ENCODE measurements around the gene PSMA4.
"Not testable (repeated sequence)": the region's sequence is repeated elsewhere in the genome, so short reads cannot be mapped to it uniquely, and the experiment has no call there.

Gene PSMA4

GRCh38 chr15:78540141-78540870 is at the start of gene PSMA4:
Gene PSMA4, plus strand, starts transcription at chr15:78540444. Its CDS starts 1,484 bp downstream, at chr15:78541928.
- in situ Hi-C loops (cut with HindIII; ENCODE audit: low sequenced_read_pairs), result loop anchor here (10.0 kb wide), 1 partner anchor 56 kb away; no protein-coding TSS in a partner anchor

DNA sequence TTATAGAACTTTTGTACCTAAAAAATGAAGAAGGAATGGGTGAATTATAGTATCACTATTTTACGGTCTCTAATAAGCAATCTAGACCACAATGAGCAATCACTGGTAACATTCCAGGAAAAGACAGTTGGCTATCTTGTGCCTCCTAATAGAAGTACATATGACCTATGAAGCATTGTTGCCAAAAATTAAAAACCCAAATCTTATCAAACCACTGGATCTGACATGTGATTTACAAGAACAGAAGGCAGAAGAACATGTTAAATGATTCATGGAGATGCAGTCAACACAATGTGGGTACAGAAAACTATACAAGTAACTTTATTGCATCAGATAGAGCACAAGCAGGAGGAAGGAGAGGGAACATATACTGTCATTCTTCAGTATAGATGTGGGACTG is 47.4 kb upstream of the PSMA4 start:
- in situ Hi-C loops (cut with HindIII; ENCODE audit: low sequenced_read_pairs), result no loop called here

DNA sequence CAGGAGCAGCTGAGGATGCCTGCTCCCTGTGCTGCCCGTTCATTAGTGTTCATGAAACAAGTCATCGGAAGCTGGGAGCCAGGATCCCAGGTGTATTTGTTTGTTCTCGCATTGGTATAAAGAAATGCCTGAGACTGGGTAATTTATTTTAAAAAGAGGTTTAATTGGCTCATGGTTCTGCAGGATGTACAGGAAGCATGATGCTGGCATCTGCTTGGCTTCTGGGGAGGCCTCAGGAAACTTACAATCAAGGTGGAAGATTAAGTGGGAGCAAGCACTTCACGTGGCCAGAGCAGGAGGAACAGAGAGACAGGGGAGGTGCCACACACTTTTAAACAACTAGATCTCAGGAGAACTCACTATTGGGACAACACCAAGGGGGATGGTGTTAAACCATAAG is 38.4 kb upstream of the PSMA4 start:
- in situ Hi-C loops (cut with HindIII; ENCODE audit: low sequenced_read_pairs), result no loop called here

- in situ Hi-C loops (cut with HindIII; ENCODE audit: low sequenced_read_pairs), result no loop called here
Observed at GRCh38 chr15:78502641-78503040, 37.6 kb upstream of the PSMA4 start.

DNA sequence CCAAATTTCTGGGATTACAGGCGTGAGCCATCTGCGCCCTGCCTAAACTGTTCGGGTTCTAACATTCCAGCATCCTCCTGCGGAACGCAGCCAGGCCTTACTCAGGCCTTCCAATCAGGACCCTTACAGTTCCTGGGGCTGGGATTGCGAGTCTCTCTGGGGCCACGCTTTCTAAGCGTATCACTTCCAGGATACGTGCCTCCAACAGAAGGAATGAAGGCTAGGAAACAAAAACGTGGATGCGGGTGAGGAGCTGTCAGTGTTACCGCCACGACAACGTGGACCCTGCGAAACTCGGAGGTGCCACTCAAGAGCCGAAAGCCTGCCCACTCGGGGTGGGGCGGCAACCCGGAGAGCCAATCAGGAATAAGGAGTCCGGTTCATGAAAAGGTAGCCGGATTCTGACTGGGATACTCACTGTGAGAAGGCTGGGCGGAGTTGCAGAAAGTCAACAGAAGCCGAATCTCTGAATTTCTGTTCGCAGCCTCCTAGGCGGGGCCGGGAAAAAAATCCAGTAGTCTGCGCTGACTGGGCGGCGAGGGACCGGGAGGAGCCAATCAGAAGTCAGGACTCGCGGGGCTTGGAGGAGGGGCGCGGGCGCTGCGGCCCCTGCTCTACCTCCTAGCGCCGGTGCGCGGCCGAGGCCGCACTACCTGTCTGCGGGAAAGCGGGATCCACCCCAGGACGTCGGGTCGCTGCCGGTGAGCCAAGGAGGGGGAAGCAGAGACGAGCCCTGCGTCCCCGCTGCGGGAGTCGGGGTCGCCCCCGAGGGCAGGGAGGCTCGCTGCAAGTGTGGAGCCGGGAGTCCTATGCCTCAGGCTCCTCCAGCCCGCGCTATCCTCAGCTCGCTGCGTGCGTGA is 33.0 kb upstream of the PSMA4 start, which contains the start of gene HYKK:
TSS of gene HYKK (plus strand) at position 607 of the 860 bp plus-strand sequence. CDS start 5,512 bp downstream, outside the sequence.
- in situ Hi-C loops (cut with HindIII; ENCODE audit: low sequenced_read_pairs), result no loop called here

DNA sequence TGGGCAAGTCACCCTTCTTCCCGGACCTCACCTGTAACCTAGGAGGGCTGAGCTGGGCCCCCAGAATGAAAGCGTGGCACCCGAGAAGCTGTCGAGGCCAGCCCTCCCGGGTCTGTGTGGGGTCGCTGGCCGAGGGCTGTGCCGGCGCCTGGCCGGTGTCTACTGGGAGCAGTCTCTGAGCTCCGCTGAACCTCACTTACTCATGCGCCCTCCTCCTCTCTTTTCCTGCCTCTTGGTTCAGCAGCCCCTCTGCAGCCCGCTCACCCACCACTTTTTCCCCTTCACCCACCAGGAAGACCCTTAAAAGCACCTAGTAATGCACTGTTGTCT is 32.4 kb upstream of the PSMA4 start:
- in situ Hi-C loops (cut with HindIII; ENCODE audit: low sequenced_read_pairs), result no loop called here

GRCh38 chr15:78508272-78508671 is 32.0 kb upstream of the PSMA4 start:
- in situ Hi-C loops (cut with HindIII; ENCODE audit: low sequenced_read_pairs), result no loop called here

DNA sequence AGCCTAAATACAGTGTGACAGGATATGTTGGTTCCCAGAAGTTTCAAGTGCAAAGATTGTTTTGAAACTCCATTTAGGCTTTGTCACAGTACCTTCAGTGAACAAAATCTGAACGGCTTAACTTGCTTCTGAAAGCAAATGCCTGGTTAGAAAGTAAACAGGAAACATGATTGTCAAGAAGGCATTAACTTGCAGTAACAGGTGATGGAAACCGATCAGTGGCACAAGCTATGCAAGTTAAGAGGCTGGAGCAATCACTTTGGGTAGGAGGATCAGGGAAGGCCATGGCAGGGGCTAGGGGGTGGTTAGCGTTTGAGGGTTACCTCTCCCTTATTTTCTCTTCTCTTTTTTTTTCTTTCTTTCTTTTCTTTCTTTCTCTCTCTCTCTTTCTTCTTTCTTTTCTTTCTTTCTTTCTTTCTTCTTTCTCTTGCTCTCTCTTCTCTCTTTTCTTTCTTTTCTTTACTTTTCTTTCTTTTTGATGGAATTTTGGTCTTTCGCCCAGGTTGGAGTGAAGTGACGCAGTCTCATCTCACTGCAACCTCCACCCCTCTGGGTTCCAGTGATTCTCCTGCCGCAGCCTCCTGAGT is 30.4 kb upstream of the PSMA4 start:
- in situ Hi-C loops (cut with HindIII; ENCODE audit: low sequenced_read_pairs), result no loop called here

DNA sequence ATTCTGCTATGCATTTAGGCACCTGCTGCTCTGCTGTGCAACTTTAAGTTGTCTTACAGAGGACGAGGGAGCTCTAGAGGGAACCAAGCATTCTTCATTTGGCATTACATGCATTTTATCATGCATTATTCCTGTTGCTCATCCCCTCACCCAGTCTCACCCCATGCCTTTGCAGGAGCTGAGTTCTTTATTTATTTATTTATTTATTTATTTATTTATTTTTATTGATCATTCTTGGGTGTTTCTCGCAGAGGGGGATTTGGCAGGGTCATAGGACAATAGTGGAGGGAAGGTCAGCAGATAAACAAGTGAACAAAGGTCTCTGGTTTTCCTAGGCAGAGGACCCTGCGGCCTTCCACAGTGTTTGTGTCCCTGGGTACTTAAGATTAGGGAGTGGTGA is 20.2 kb upstream of the PSMA4 start:
- in situ Hi-C loops (cut with HindIII; ENCODE audit: low sequenced_read_pairs), result not testable (repeated sequence)

- in situ Hi-C loops (cut with HindIII; ENCODE audit: low sequenced_read_pairs), result no loop called here
Observed at GRCh38 chr15:78524230-78524629, 16.0 kb upstream of the PSMA4 start.

- in situ Hi-C loops (cut with HindIII; ENCODE audit: low sequenced_read_pairs), result no loop called here
Observed at GRCh38 chr15:78527325-78527724, 12.9 kb upstream of the PSMA4 start.

DNA sequence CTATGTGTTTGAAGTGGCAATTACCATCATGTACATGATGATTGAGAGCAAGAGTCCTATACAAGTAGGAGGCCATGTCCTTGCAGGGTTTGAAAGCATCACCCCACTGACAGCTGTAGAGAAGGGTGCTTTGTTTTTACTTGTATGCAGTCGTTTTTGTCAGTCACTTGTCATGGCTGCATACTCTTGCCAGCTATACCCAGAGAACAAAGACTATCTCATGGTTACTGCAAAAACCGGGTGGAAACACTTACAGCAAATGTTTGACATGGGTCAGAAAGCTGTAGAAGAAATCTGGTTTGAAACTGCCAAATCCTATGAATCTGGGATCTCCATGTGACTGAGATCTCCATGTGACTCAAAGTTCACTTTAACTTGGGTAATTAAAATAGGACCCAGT is 6.9 kb upstream of the PSMA4 start:
- in situ Hi-C loops (cut with HindIII; ENCODE audit: low sequenced_read_pairs), result no loop called here

GRCh38 chr15:78536134-78536533 is 4.1 kb upstream of the PSMA4 start:
- in situ Hi-C loops (cut with HindIII; ENCODE audit: low sequenced_read_pairs), result no loop called here

DNA sequence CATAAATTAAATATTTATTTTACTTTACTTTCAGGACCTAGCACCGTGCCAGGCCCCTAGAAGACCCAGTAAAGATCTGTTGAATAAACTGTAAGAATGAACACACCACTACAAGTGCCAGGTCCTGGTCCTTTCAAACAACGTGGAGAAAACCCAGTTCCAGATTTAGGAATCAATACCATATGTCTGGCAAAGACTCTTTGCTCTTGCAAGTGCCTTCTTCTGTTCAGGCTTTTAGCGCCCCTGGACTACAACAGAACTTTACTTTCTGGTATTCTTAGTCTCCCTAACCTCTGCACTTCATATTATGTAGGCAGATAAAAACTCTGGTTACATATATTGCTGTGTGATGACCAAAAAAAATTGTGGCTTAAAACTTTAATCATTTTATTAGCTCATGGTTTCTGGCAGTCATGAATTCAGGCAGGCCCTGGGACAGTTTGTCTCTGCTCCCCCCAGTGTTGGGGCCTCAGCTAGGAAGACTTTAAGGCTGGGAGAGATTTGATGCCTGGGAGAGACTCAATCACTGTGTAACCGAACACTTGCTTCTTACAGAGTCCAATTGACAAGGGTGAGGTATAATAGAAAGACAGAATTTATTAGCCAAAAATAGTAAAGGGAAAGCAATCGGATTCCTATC is 2.9 kb upstream of the PSMA4 start:
- in situ Hi-C loops (cut with HindIII; ENCODE audit: low sequenced_read_pairs), result no loop called here

DNA sequence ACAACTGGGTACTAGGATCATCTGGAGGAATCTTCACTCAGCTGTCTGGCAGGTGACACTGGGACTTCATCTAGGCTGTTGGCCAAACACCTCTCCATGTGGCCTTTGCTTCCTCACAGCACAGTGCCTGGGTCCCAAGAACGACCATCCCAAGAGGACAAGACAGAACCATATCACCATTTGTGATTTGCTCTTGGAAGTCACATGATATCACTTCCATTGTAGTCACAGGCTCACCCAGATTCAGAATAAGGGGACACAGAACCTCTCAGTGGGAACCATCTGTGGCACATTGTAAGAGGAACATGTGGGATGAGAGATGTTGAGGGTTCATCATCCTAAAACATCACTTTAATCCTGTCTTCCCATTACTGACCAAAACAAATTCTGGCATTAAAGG is 1.9 kb upstream of the PSMA4 start:
- in situ Hi-C loops (cut with HindIII; ENCODE audit: low sequenced_read_pairs), result no loop called here

GRCh38 chr15:78539464-78540140 is 642 bp upstream of the PSMA4 start:
- in situ Hi-C loops (cut with HindIII; ENCODE audit: low sequenced_read_pairs), result loop anchor here (10.0 kb wide), 1 partner anchor 55 kb away; no protein-coding TSS in a partner anchor

DNA sequence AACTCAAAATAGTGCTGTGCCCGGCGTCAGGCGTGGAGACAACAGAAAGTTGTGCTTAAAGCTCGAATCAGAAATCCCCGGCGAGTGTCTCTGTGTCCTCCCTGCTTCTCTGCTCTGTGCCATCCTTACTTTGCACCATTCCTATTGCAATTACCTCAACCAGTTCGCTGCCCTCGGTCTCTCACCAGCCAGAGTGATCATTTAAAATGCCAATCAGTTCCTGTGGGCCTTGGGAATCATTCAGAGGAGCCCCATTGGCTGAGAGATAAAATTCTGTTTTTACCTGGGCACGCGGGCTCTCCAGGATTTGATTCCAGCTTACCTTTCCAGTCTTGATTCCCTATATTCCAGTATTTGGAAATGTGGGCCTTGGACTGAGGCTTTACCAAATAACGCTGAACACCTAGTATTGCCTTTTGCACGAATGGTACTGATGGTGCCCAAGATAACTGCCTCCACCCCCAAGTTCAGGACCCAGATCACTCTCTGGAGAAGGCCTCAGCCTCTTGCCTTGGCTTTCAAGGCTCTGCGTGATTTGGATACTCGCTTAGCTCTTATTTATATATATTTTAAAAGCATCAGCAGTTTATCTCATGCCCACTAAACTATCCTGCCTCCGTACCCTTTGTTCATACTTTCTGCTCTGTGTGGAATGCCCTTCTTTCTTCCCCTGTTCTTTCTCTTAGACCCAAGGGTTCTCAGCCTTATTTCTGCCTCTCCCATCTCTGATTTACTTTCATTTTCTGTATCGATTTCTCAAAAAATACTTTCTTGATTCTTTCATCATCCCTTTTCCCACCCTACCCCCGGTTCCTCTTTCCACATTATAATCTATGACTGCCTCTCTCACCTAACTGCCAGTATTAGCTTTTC is 863 bp downstream of the PSMA4 start:
- in situ Hi-C loops (cut with HindIII; ENCODE audit: low sequenced_read_pairs), result loop anchor here (10.0 kb wide), 1 partner anchor 56 kb away; no protein-coding TSS in a partner anchor

DNA sequence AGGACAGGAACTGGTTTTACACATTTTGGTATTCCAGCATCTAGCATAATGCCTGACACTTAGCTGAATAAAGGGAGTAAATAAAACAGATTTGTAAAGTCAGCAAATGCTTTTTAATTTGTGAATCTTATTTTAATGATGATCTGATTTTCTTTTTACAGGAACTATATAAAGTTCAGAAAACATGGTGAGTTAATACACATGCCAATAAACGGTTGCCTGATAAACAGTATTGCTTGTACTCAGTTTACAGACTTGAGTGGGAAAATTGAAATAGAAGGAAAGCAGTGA is 1.4 kb downstream of the PSMA4 start:
- in situ Hi-C loops (cut with HindIII; ENCODE audit: low sequenced_read_pairs), result loop anchor here (10.0 kb wide), 1 partner anchor 57 kb away; no protein-coding TSS in a partner anchor

- in situ Hi-C loops (cut with HindIII; ENCODE audit: low sequenced_read_pairs), result loop anchor here (10.0 kb wide), 1 partner anchor 58 kb away; no protein-coding TSS in a partner anchor
Observed at GRCh38 chr15:78542647-78543046, 2.4 kb downstream of the PSMA4 start.

DNA sequence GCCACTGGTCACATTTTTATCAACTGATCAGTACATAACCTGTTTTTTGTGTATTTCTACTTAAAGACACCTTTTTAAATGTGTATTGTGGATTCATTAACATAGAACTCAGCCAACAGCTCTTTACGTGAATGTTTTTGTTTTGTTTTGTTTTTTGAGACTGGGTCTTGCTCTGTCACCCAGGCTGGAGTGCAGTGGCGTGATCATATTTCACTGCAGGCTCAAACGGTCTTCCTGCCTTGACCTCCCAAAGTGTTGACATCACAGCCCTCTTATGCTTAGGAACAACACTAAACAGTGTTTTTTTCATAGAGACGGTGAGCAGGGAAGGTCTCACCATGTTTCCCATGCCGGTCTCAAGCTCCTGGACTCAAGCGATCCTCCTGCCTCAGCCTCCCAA is 9.9 kb downstream of the PSMA4 start:
- in situ Hi-C loops (cut with HindIII; ENCODE audit: low sequenced_read_pairs), result no loop called here

All from endothelial cell of hepatic sinusoid (primary cell).